LNCAP (cell line): ENCODE measurements around the gene ACRV1.

Experiments
- TF ChIP-seq, protein P1 (sequence below): fragments of 450-650 bp; IDR thresholded peaks from 2 replicates; pipeline ENCODE4 v1.5.1; 2017; ENCODE audit warnings: mild to moderate bottlenecking

The ACRV1 gene

DNA sequence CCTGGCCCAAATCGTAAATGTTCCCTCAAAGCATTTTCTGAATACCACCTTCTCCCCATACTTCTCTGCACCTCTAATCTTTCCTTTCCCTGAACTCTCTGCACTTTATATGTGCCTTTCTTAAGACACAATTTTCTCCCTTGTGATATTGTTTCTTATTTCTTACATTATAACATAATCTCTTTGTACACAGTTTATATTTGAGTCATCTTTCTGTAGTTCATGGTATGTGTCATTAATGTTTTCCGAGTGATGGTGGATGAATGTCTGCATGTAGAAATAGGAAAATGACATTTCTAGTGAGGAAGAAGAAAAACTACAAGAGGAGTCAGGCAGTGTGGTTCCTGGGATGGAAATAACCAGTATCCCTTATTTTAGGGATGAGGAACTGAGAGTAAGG, 5.5 kb downstream of the ACRV1 start:
- TF ChIP-seq, protein P1, sequence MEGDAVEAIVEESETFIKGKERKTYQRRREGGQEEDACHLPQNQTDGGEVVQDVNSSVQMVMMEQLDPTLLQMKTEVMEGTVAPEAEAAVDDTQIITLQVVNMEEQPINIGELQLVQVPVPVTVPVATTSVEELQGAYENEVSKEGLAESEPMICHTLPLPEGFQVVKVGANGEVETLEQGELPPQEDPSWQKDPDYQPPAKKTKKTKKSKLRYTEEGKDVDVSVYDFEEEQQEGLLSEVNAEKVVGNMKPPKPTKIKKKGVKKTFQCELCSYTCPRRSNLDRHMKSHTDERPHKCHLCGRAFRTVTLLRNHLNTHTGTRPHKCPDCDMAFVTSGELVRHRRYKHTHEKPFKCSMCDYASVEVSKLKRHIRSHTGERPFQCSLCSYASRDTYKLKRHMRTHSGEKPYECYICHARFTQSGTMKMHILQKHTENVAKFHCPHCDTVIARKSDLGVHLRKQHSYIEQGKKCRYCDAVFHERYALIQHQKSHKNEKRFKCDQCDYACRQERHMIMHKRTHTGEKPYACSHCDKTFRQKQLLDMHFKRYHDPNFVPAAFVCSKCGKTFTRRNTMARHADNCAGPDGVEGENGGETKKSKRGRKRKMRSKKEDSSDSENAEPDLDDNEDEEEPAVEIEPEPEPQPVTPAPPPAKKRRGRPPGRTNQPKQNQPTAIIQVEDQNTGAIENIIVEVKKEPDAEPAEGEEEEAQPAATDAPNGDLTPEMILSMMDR = no peak

- TF ChIP-seq, protein P1 = no peak
Observed at GRCh38 chr11:125674210-125674609, 6.4 kb downstream of the ACRV1 start.

- TF ChIP-seq, protein P1 = no peak
Observed at GRCh38 chr11:125671561-125671960, 9.1 kb downstream of the ACRV1 start.

DNA sequence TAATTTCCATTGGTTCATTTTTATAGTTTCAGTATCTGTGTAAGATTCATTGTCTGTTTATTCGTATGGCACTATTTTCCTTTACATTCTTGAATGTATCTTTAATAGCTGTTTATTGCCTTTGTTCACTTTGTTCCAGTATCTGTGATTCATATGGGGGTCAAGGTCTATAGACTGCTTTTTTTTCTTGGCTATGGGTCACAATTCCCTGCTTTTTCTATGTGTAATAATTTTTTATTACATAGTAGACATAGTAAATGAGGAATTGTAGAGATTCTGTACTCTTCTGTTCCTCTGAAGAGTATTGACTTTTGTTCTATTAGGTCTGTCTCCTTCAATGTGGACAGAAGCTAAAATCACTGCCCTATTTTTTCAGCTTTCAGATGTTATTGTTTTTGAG, 10.5 kb downstream of the ACRV1 start:
- TF ChIP-seq, protein P1 = no peak

GRCh38 chr11:125667151-125667550, 13.5 kb downstream of the ACRV1 start:
- TF ChIP-seq, protein P1 = no peak

- TF ChIP-seq, protein P1 = no peak
Observed at GRCh38 chr11:125663910-125664309, 16.7 kb downstream of the ACRV1 start.

- TF ChIP-seq, protein P1 = no peak
Observed at GRCh38 chr11:125662689-125663088, 18.0 kb downstream of the ACRV1 start.

DNA sequence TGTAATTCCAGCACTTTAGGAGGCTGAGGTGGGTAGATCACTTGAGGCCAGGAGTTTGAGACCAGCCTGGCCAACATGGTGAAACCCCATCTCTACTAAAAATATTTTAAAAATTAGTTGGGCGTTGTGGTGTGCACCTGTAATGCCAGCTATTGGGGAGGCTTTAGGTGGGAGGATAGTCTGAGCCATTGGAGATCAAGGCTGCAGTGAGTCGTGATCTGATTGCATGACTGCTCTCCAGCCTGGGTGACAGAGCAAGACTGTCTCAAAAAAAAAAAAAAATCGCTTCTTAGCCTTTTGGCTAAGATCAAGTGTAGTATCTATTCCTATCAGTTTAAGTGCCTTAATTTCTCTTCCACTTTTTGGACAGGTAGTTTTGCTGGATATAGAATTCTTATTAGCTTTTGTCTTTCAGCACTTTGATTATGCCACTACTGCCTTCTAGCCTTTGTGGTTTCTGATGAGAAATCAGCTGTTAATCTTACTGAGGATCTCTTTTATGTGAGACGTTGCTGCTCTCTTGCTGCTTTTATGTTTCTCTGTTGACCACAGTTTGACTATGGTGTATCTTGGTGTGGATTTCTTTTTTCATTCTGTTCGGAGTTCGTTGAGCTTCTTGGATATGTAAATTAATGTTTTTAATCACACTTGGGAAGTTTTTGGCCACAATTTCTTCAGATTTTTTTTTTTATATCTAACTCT, 31.0 kb downstream of the ACRV1 start:
- TF ChIP-seq, protein P1 = no peak
